Liver (tissue), 3 donors: ENCODE data around the gene CHP2.

Source experiments
- GABPA ChIP-seq, 2 donors: IDR thresholded peaks in 1 of 2; conservative IDR thresholded peaks in 1 of 2; 2 replicates each; pipeline ENCODE4 v1.6.1; 2016; ENCODE audit warnings: antibody characterized with exemption in 2 of 2, mild to moderate bottlenecking in 1 of 2, moderate library complexity in 1 of 2
- RAD21 ChIP-seq, 2 donors: IDR thresholded peaks; 2 replicates each; pipeline ENCODE4 v1.6.1; 2016; ENCODE audit warnings: antibody characterized with exemption in 2 of 2, mild to moderate bottlenecking in 2 of 2
- SP1 ChIP-seq: IDR thresholded peaks from 2 replicates; pipeline ENCODE4 v1.6.1; 2018; ENCODE audit warnings: antibody characterized with exemption, mild to moderate bottlenecking
- YY1 ChIP-seq: IDR thresholded peaks from 2 replicates; pipeline ENCODE4 v1.6.1; 2016; ENCODE audit warnings: antibody characterized with exemption, mild to moderate bottlenecking
- TF ChIP-seq, protein P1 (sequence below): fragments of 150-350 bp; IDR thresholded peaks from 2 replicates; pipeline ENCODE4 v1.5.1; 2017; ENCODE audit warnings: improper control_type of control experiment, low read depth, low read length; ENCODE audit not compliant: missing input control
- TF ChIP-seq, protein P2 (sequence below): IDR thresholded peaks from 2 replicates; pipeline ENCODE4 v1.6.1; 2016; ENCODE audit warnings: antibody characterized with exemption
- donor health status: healthy.
- donor health status: healthy.

DNA sequence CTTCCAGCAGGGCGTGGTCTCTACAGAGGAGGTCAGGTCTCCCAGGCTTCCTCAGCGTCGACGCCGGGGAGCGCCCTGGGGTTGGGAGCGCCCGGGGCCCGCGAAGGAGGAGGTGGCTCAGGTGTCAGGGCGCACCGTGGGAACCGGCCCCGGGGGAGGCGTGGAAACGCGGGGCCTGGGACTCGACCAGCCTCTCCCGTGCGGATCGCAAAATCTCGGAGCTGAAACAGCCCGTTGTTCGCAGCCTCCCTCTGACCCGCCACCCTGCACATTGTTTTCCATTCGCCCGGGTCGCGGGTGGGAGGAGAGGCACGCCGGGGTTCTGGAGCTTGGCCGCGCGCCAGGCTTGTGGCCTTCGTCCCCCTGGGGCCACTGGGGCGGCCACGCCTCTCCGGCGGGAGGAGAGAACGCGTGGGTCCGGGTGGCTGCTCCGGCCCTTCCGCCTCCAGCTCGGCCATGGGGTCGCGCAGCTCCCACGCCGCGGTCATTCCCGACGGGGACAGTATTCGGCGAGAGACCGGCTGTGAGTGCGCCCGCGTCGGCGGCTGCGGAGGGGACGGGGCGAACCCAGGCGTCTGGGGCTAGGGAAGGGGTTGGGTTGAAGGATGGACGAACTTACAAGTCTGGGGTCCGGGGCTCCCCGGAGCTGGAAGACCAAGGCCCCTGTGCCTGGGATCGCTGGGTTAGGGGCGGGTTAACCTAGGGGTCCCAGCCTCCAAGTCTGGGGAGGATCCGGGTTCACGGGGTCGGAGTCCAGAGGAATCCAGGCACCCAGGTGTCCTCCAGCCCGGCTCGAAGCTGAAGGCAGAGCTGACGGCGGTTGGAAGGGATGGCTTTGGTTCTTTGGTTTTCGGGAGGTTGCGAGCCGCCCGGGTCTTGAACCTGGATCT, at the start of gene CHP2:
- TF ChIP-seq, protein P1, sequence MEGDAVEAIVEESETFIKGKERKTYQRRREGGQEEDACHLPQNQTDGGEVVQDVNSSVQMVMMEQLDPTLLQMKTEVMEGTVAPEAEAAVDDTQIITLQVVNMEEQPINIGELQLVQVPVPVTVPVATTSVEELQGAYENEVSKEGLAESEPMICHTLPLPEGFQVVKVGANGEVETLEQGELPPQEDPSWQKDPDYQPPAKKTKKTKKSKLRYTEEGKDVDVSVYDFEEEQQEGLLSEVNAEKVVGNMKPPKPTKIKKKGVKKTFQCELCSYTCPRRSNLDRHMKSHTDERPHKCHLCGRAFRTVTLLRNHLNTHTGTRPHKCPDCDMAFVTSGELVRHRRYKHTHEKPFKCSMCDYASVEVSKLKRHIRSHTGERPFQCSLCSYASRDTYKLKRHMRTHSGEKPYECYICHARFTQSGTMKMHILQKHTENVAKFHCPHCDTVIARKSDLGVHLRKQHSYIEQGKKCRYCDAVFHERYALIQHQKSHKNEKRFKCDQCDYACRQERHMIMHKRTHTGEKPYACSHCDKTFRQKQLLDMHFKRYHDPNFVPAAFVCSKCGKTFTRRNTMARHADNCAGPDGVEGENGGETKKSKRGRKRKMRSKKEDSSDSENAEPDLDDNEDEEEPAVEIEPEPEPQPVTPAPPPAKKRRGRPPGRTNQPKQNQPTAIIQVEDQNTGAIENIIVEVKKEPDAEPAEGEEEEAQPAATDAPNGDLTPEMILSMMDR = no peak
- TF ChIP-seq GABPA (IDR thresholded peaks at IDR 0.05 in 1 of 2, conservative IDR thresholded peaks at IDR 0.05 in 1 of 2) (no peak), YY1 (no peak), RAD21 (IDR thresholded peaks at IDR 0.05) (no peak), SP1 (no peak)
- TF ChIP-seq, protein P2, sequence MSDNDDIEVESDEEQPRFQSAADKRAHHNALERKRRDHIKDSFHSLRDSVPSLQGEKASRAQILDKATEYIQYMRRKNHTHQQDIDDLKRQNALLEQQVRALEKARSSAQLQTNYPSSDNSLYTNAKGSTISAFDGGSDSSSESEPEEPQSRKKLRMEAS = no peak
